Activated CD8-positive, alpha-beta T cell treated with anti-CD3 and anti-CD28 coated beads for 36 hours (primary cell): ENCODE results near the gene ATXN1. TPM values are rescaled to one million over a fixed set of nuclear protein-coding genes. Genes with fewer than 3 reads are reported as not detected.

ENCODE experiments used
- ATAC-seq: fragments of 200-7000 bp; cut with Tn5 transposase; one replicate; pipeline ENCODE4 v1.10.0; 2021; ENCODE audit warnings: mild to moderate bottlenecking, moderate library complexity
- CTCF ChIA-PET: fragments of 350-600 bp; sonication (Branson Sonifier 250); formaldehyde crosslinking; loops from one replicate; lab custom pipeline; 2021; ENCODE audit warnings: antibody characterized with exemption; lab: Charles Lee
- POLR2A ChIA-PET: fragments of 350-600 bp; sonication (Branson Sonifier 250); formaldehyde crosslinking; loops from one replicate; lab custom pipeline; 2021; ENCODE audit warnings: antibody characterized with exemption; lab: Charles Lee
- DNase-seq: peaks from one replicate; pipeline ENCODE4 v3.0.0-alpha.2; 2020
- H3K27ac Mint-ChIP-seq: one replicate; pipeline ENCODE4 v1.8.0; 2021; ENCODE audit warnings: mild to moderate bottlenecking, mixed read lengths
- H3K27me3 Mint-ChIP-seq: one replicate; pipeline ENCODE4 v1.8.0; 2021; ENCODE audit warnings: mixed read lengths
- H3K36me3 Mint-ChIP-seq: one replicate; pipeline ENCODE4 v1.8.0; 2021; ENCODE audit warnings: low read depth, mixed read lengths
- H3K4me1 Mint-ChIP-seq: one replicate; pipeline ENCODE4 v1.8.0; 2021; ENCODE audit warnings: low read depth, mixed read lengths
- H3K4me3 Mint-ChIP-seq: one replicate; pipeline ENCODE4 v1.8.0; 2021; ENCODE audit warnings: mild to moderate bottlenecking, moderate library complexity, mixed read lengths
- H3K9me3 Mint-ChIP-seq: one replicate; pipeline ENCODE4 v1.8.0; 2021; ENCODE audit warnings: mixed read lengths
- intact Hi-C: fragments of 100-400 bp; cut with micrococcal nuclease; formaldehyde crosslinking; loops from one replicate; pipeline ENCODE4 v1.10.0; 2022
- total RNA-seq, 2 experiments: library from RNA; stranded (reverse); gene quantifications; one replicate each; pipeline ENCODE4 v1.2.3, GENCODE V29; 2021
- TF ChIP-seq, protein P1 (sequence below): fragments of 200-600 bp; IDR thresholded peaks from one replicate; pipeline ENCODE4 v1.8.0; 2022; ENCODE audit warnings: antibody characterized with exemption, mild to moderate bottlenecking

Gene ATXN1
- total RNA-seq, 2 experiments from 2014 or later: 35.4 to 40.8 TPM

DNA sequence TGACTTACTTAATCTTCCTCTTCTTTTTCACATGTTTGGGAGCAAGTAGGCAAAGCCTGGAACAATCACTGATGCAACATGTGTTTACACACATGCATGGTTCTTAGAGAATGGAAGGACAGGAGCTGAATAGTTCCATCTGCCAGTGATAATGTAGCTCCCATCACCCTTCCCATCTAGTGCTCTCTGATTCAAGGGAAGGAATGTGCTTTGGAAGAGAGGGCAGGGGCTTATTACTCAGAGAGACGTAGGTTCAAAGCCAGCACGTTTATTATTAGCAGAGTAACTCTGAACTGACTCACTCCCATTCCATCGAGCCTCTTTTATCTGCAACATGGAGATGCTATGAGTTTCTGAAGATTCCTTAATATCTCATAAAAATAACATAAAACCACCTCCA is 311.0 kb downstream of the ATXN1 start:
- ATAC-seq (no peak), DNase-seq (no peak)
- peaks cover 11% of the 10 kb centered on the region for H3K36me3 Mint-ChIP-seq
- H3K27me3 Mint-ChIP-seq: no peaks in the 10 kb centered on the region
- peaks cover 10% of the 10 kb centered on the region for H3K4me1 Mint-ChIP-seq
- H3K27ac Mint-ChIP-seq: no peak overlapping the region
- TF ChIP-seq, protein P1, sequence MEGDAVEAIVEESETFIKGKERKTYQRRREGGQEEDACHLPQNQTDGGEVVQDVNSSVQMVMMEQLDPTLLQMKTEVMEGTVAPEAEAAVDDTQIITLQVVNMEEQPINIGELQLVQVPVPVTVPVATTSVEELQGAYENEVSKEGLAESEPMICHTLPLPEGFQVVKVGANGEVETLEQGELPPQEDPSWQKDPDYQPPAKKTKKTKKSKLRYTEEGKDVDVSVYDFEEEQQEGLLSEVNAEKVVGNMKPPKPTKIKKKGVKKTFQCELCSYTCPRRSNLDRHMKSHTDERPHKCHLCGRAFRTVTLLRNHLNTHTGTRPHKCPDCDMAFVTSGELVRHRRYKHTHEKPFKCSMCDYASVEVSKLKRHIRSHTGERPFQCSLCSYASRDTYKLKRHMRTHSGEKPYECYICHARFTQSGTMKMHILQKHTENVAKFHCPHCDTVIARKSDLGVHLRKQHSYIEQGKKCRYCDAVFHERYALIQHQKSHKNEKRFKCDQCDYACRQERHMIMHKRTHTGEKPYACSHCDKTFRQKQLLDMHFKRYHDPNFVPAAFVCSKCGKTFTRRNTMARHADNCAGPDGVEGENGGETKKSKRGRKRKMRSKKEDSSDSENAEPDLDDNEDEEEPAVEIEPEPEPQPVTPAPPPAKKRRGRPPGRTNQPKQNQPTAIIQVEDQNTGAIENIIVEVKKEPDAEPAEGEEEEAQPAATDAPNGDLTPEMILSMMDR: no peak
- CTCF ChIA-PET: interaction anchor here (1.4 kb wide), 1 partner anchor 13 kb away, joined by 3 read pairs; no protein-coding TSS in a partner anchor
- no peak overlapping the region for H3K4me3 Mint-ChIP-seq
- POLR2A ChIA-PET: no interaction called here
- no peaks in the 10 kb centered on the region for H3K9me3 Mint-ChIP-seq
- intact Hi-C loops: no loop called here

DNA sequence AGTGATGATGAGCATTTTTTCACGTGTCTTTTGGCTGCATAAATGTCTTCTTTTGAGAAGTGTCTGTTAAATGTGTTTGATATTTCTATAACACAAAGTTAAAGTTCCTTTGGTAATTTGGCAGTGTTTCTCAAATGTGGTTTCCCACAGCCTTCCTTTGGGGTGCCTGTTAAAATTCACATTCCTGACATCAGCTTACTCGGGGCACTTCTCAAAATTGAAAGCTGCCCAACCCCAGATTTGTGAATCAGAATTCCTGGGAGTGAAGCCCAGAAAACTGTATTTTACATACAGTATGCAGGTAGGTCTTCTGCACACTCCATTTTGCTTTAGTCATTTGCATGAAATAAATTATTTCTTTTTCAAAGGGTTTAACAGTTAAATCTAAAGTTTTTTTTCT is 315.0 kb downstream of the ATXN1 start:
- Mint-ChIP-seq H3K36me3 (peaks cover 19% of the 10 kb centered on the region), H3K4me1 (no peaks in the 10 kb centered on the region), H3K9me3 (no peaks in the 10 kb centered on the region), H3K27ac (no peak overlapping the region), H3K4me3 (no peak overlapping the region), H3K27me3 (no peaks in the 10 kb centered on the region)
- TF ChIP-seq, protein P1: no peak
- intact Hi-C loops: no loop called here
- ATAC-seq (no peak), DNase-seq (no peak)
- ChIA-PET CTCF (interaction anchor here (1.0 kb wide), 1 partner anchor 11 kb away, joined by 3 read pairs; no protein-coding TSS in a partner anchor), POLR2A (no interaction called here)

DNA sequence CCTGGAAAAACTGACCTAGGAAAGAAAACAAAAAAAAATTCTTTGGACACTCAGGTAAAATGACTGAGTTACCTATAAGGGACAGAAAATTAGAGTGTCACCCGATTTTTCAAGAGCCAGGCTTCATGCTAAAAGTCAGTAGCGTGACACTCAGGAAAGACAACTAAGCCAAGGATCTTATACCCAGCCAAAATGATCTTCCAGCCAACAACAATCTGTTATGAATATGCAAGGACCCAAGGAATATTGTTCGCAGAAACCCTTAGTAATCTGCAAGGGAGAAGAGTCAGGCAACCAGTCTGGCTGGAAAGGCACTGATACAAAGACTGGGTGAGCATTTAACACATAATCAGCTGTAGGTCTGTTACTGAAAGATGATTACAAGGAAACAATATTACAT is 319.2 kb downstream of the ATXN1 start:
- TF ChIP-seq, protein P1: no peak
- H3K4me3 Mint-ChIP-seq: no peak overlapping the region
- no peak overlapping the region for H3K27ac Mint-ChIP-seq
- H3K27me3 Mint-ChIP-seq: no peaks in the 10 kb centered on the region
- ATAC-seq (no peak), DNase-seq (no peak)
- POLR2A ChIA-PET: no interaction called here
- CTCF ChIA-PET: no interaction called here
- H3K36me3 Mint-ChIP-seq: peaks cover 26% of the 10 kb centered on the region
- intact Hi-C loops: no loop called here
- H3K4me1 Mint-ChIP-seq: peaks cover 19% of the 10 kb centered on the region
- no peaks in the 10 kb centered on the region for H3K9me3 Mint-ChIP-seq

DNA sequence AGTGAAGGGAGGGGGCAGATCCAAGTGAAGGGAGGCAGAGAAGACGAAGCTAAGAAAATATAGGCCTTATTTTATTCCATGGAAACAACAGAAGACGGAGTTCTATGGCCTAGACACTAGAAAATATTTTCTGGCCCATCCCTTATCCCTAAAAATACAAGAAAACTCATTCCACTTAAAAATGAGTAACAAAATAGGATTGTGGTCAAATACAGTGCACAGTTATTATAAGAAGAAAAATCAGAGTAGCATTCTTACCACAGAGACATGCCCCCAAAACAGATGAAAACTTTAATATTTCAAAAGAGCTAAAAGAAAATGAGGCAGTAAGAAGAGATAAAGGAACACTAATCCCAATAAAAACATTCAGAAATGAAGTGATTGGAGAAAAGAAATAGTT is 320.0 kb downstream of the ATXN1 start:
- DNase-seq: no peak
- H3K36me3 Mint-ChIP-seq: peaks cover 32% of the 10 kb centered on the region
- H3K9me3 Mint-ChIP-seq: no peaks in the 10 kb centered on the region
- ATAC-seq: no peak
- no peak overlapping the region for H3K4me3 Mint-ChIP-seq
- H3K27me3 Mint-ChIP-seq: no peaks in the 10 kb centered on the region
- ChIA-PET CTCF (interaction anchor here (1.3 kb wide), 1 partner anchor 37 kb away, joined by 3 read pairs; no protein-coding TSS in a partner anchor), POLR2A (interaction anchor here (1.3 kb wide), 1 partner anchor 21 kb away, joined by 3 read pairs; no protein-coding TSS in a partner anchor)
- intact Hi-C loops: no loop called here
- H3K4me1 Mint-ChIP-seq: peaks cover 27% of the 10 kb centered on the region
- H3K27ac Mint-ChIP-seq: no peak overlapping the region
- TF ChIP-seq, protein P1: no peak

DNA sequence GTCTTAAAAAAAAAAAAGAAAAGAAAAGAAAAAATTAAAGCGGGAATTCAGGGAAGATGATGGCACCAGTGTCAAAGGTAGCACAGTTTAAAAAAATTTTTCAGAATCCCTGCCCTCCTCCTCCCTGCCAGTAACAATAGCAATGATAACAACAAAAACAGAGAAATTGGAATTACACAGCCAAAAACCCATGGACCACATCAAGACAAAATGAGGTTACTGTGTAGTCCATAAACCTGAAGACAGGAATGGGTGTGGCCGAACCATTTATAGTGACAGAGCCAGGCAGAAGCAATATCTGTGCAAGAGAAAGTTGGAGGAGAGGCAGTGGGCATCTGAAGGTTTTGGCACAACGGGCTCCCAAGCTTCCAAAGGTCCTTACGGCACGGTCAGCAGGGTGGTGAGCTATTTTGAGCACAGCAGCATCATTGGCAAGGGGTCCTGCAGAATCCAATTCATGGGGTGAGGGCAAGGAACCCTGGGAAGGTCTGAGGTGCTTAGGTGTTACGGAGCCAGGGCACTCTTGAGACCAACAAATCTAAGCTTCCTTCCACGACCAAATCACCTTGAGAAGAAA is 320.5 kb downstream of the ATXN1 start:
- intact Hi-C loops: no loop called here
- Mint-ChIP-seq H3K9me3 (no peaks in the 10 kb centered on the region), H3K36me3 (peaks cover 30% of the 10 kb centered on the region), H3K27me3 (no peaks in the 10 kb centered on the region), H3K4me1 (peaks cover 29% of the 10 kb centered on the region), H3K27ac (no peak overlapping the region), H3K4me3 (no peak overlapping the region)
- CTCF ChIA-PET: interaction anchor here (1.3 kb wide), 1 partner anchor 37 kb away, joined by 3 read pairs; no protein-coding TSS in a partner anchor
- POLR2A ChIA-PET: interaction anchor here (1.3 kb wide), 1 partner anchor 20 kb away, joined by 3 read pairs; no protein-coding TSS in a partner anchor
- TF ChIP-seq, protein P1: no peak
- DNase-seq (no peak), ATAC-seq (no peak)
